HCT116 (cell line): ENCODE results near the gene PAEP. TPM values are rescaled to one million over a fixed set of nuclear protein-coding genes. Genes with fewer than 3 reads are reported as not detected.

ENCODE experiments used
- ATAC-seq: fragments of 200-7000 bp; cut with Tn5 transposase; 2 replicates; pipeline ENCODE4 v1.9.1; 2020; ENCODE audit warnings: mild to moderate bottlenecking, moderate library complexity
- BruUV-seq: library from RNA; stranded (reverse); fragments of 400-500 nt; replicated peaks from 2 replicates; lab custom pipeline; 2021; lab: Mats Ljungman, UMichigan
- CTCF ChIA-PET: fragments of 300-600 bp; sonication (Branson Sonifier 250); formaldehyde crosslinking; loops from one replicate; lab custom pipeline; 2021; ENCODE audit warnings: antibody characterized with exemption; lab: Charles Lee
- POLR2A ChIA-PET: fragments of 300-600, 350-600 bp; sonication (Branson Sonifier 250); formaldehyde crosslinking; loops from one replicate; lab custom pipeline; 2021; ENCODE audit warnings: antibody characterized with exemption; lab: Charles Lee
- RAD21 ChIA-PET, 2 experiments: fragments of 300-600 bp; sonication (Branson Sonifier 250); formaldehyde crosslinking; loops; one replicate each; lab custom pipeline; 2023; ENCODE audit warnings: low total read pairs in 2 of 2; ENCODE audit not compliant: uncharacterized antibody in 2 of 2, unreplicated experiment in 2 of 2, low non-redundant PET in 1 of 2; lab: Charles Lee
- DNase-seq: peaks from one replicate; pipeline ENCODE4 v3.0.0-alpha.2; 2010; ENCODE audit warnings: low read depth, low spot score
- H2AFZ ChIP-seq: fragments of 200-600 bp; shearing (Covaris generic), sonication (generic); 2 replicates; pipeline ENCODE4 v1.6.1; 2017; ENCODE audit warnings: low read depth, mixed run types, mixed read lengths, antibody characterized with exemption, low read length; ENCODE audit not compliant: poor library complexity, severe bottlenecking
- H3K27ac ChIP-seq: 2 replicates; pipeline ENCODE4 v1.5.1; 2012; ENCODE audit warnings: low read depth, low read length
- H3K27me3 ChIP-seq: fragments of 200-600 bp; sonication (generic); 2 replicates; pipeline ENCODE4 v1.6.1; 2016; ENCODE audit warnings: mixed run types, low read length, mixed read lengths; ENCODE audit not compliant: insufficient read depth
- H3K36me3 ChIP-seq, 2 experiments: fragments of 200-500 bp in 1 of 2; fragments of 200-600 bp in 1 of 2; sonication (Bioruptor generic) in 1 of 2; sonication (generic) in 1 of 2; 2 replicates each; pipeline versions ENCODE4 v1.5.1 to v1.6.1; 2014 to 2016; ENCODE audit warnings: low read length in 2 of 2, inconsistent platforms in 1 of 2, mixed read lengths in 1 of 2, mixed run types in 1 of 2; ENCODE audit not compliant: insufficient read depth in 2 of 2, control insufficient read depth in 1 of 2
- H3K4me1 ChIP-seq, 2 experiments: fragments of 200-600 bp in 1 of 2; sonication (generic) in 1 of 2; 2 replicates each; pipeline versions ENCODE4 v1.5.1 to v1.6.1; 2012 to 2017; ENCODE audit warnings: low read length in 2 of 2, inconsistent platforms in 1 of 2, mild to moderate bottlenecking in 1 of 2, mixed read lengths in 1 of 2, mixed run types in 1 of 2, moderate library complexity in 1 of 2; ENCODE audit not compliant: insufficient read depth in 2 of 2, control insufficient read depth in 1 of 2
- H3K4me2 ChIP-seq: fragments of 200-600 bp; sonication (generic); 2 replicates; pipeline ENCODE4 v1.6.1; 2017; ENCODE audit warnings: mixed run types, low read length, mixed read lengths
- H3K4me3 ChIP-seq, 2 experiments: fragments of 200-600 bp in 1 of 2; sonication (generic) in 1 of 2; replicated peaks in 1 of 2; 2 replicates each; pipeline ENCODE4 v1.5.1; 2011 to 2016; ENCODE audit warnings: low read length in 2 of 2, control low read depth in 1 of 2, low read depth in 1 of 2, mild to moderate bottlenecking in 1 of 2, mixed read lengths in 1 of 2, mixed run types in 1 of 2
- H3K79me2 ChIP-seq: fragments of 200-600 bp; sonication (generic); 2 replicates; pipeline ENCODE4 v1.6.1; 2017; ENCODE audit warnings: mild to moderate bottlenecking, mixed run types, low read length, moderate library complexity, mixed read lengths; ENCODE audit not compliant: insufficient read depth
- H3K9ac ChIP-seq: fragments of 200-600 bp; sonication (generic); 2 replicates; pipeline ENCODE4 v1.6.1; 2016; ENCODE audit warnings: low read length, mixed read lengths
- H3K9me2 ChIP-seq: fragments of 200-600 bp; sonication (generic), shearing (Covaris generic); 2 replicates; pipeline ENCODE4 v1.6.1; 2017; ENCODE audit warnings: mixed run types, mild to moderate bottlenecking, moderate library complexity; ENCODE audit not compliant: insufficient read depth
- H3K9me3 ChIP-seq, 2 experiments: fragments of 200-500 bp in 1 of 2; fragments of 200-600 bp in 1 of 2; sonication (Bioruptor generic) in 1 of 2; sonication (generic) in 1 of 2; 2 replicates each; pipeline ENCODE4 v1.6.1; 2014 to 2017; ENCODE audit warnings: low read length in 2 of 2, mixed read lengths in 2 of 2, inconsistent platforms in 1 of 2, low read depth in 1 of 2, mild to moderate bottlenecking in 1 of 2, mixed run types in 1 of 2, moderate library complexity in 1 of 2; ENCODE audit not compliant: control insufficient read depth in 1 of 2, insufficient read depth in 1 of 2
- H4K20me1 ChIP-seq: fragments of 200-600 bp; sonication (generic), shearing (Covaris generic); 2 replicates; pipeline ENCODE4 v1.6.1; 2017; ENCODE audit warnings: mixed run types, mild to moderate bottlenecking, moderate library complexity; ENCODE audit not compliant: insufficient read depth
- CBX3 ChIP-seq: IDR thresholded peaks from 2 replicates; pipeline ENCODE4 v1.6.1; 2012; ENCODE audit warnings: low read depth
- CEBPB ChIP-seq: IDR thresholded peaks from 2 replicates; pipeline ENCODE4 v1.6.1; 2012; ENCODE audit warnings: low read depth
- CTCF ChIP-seq, 3 experiments: fragments of 200-600 bp in 1 of 3; sonication (generic) in 1 of 3; IDR thresholded peaks in 2 of 3; conservative IDR thresholded peaks in 1 of 3; 2 replicates each; pipeline ENCODE4 v1.5.1; 2012 to 2017; ENCODE audit warnings: low read depth in 2 of 3, low read length in 2 of 3, antibody characterized with exemption in 1 of 3, borderline replicate concordance in 1 of 3, control low read depth in 1 of 3, mild to moderate bottlenecking in 1 of 3, mixed read lengths in 1 of 3, mixed run types in 1 of 3, moderate library complexity in 1 of 3; ENCODE audit not compliant: insufficient read depth in 1 of 3
- EGR1 ChIP-seq: IDR thresholded peaks from 2 replicates; pipeline ENCODE4 v1.6.1; 2012; ENCODE audit warnings: low read depth
- FOSL1 ChIP-seq: IDR thresholded peaks from 2 replicates; pipeline ENCODE4 v1.6.1; 2012; ENCODE audit warnings: low read depth
- JUND ChIP-seq: IDR thresholded peaks from 2 replicates; pipeline ENCODE4 v1.6.1; 2012
- POLR2A ChIP-seq: IDR thresholded peaks from 2 replicates; pipeline ENCODE4 v1.7.0; 2011; ENCODE audit warnings: borderline replicate concordance; ENCODE audit not compliant: insufficient read depth, insufficient read length; ENCODE audit errors: extremely low read depth
- POLR2AphosphoS5 ChIP-seq: IDR thresholded peaks from 2 replicates; pipeline ENCODE4 v1.6.1; 2011; ENCODE audit warnings: mild to moderate bottlenecking, low read depth, low read length, moderate library complexity
- RAD21 ChIP-seq: IDR thresholded peaks from 2 replicates; pipeline ENCODE4 v1.6.1; 2012; ENCODE audit warnings: low read depth, mild to moderate bottlenecking
- SP1 ChIP-seq: IDR thresholded peaks from 2 replicates; pipeline ENCODE4 v1.6.1; 2012; ENCODE audit warnings: low read depth
- SRF ChIP-seq: IDR thresholded peaks from 2 replicates; pipeline ENCODE4 v1.6.1; 2012; ENCODE audit warnings: low read depth
- TCF7L2 ChIP-seq: IDR thresholded peaks from 2 replicates; pipeline ENCODE4 v1.7.0; 2011; ENCODE audit warnings: borderline replicate concordance, inconsistent platforms; ENCODE audit not compliant: insufficient read depth, insufficient read length; ENCODE audit errors: extremely low read depth
- ZFX ChIP-seq: fragments of 450-650 bp; IDR thresholded peaks from 2 replicates; pipeline ENCODE4 v1.6.1; 2017
- ZNF274 ChIP-seq: fragments of 200-500 bp; sonication (Bioruptor generic); IDR thresholded peaks from 2 replicates; pipeline ENCODE4 v1.6.1; 2014; ENCODE audit warnings: mild to moderate bottlenecking, low read depth, low read length, inconsistent platforms
- intact Hi-C: fragments of 100-400 bp; cut with micrococcal nuclease; formaldehyde crosslinking; loops from 2 replicates; pipeline ENCODE4 v1.10.0; 2022
- total RNA-seq: library from RNA; stranded (reverse); gene quantifications from one replicate; pipeline ENCODE4 v1.2.1, GENCODE V29; 2021; ENCODE audit not compliant: unreplicated experiment
- TF ChIP-seq, protein P1 (sequence below): IDR thresholded peaks from 2 replicates; pipeline ENCODE4 v1.6.1; 2012

Gene PAEP
- total RNA-seq, 1 experiment from 2014 or later, result not detected

GRCh38 chr9:135551031-135551430 lies 10.5 kb upstream of the PAEP start:
- Histone ChIP-seq H3K36me3 (no peaks in the 10 kb centered on the region), H2AFZ (no peak overlapping the region), H4K20me1 (no peaks in the 10 kb centered on the region), H3K9me2 (no peaks in the 10 kb centered on the region), H3K9me3 (no peaks in the 10 kb centered on the region), H3K79me2 (no peaks in the 10 kb centered on the region), H3K9ac (no peak overlapping the region), H3K4me3 (no peak overlapping the region), H3K27ac (no peak overlapping the region), H3K4me2 (no peak overlapping the region), H3K27me3 (0 out of 2 replicates have a peak, but pooled peaks cover 2% of the 10 kb centered on the region), H3K4me1 (no peaks in the 10 kb centered on the region)
- ChIA-PET POLR2A (no interaction called here), CTCF (no interaction called here), RAD21 (no interaction called here)
- no TSS peak for BruUV-seq
- TF ChIP-seq ZFX (no peak), CTCF (IDR thresholded peaks at IDR 0.05 in 2 of 3, conservative IDR thresholded peaks at IDR 0.05 in 1 of 3; ENCODE audit: borderline replicate concordance in 1 of 3, insufficient read depth in 1 of 3, low read depth in 2 of 3, low read length in 2 of 3) (no peak), TCF7L2 (no peak)
- intact Hi-C loops, result no loop called here
- ATAC-seq (no peak), DNase-seq (no peak)

DNA sequence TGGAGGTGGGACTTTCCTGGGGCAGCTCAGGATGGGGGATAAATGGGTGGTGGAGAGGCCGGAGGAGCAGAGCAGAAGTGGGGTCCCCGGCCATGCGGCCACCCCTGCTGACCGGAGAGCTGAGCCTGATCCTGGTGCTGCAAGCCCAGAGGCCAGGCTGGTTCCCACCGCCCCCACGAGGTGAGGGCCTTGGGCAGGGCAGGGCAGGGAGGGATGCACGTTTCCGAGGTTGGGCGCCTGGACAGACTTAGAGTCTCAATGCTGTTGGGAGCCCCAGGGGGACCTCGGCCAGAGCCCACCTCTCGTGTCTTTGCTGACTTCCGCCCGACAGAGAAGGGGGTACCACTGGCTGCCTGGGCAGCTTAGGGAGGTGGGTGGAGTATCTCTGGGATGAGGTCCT lies 10.1 kb upstream of the PAEP start:
- H3K4me1 ChIP-seq, result no peaks in the 10 kb centered on the region

More for the DNA sequence above, 10.1 kb upstream of the PAEP start:
- no TSS peak for BruUV-seq
- no peak for ATAC-seq
- ChIA-PET POLR2A (no interaction called here), RAD21 (no interaction called here), CTCF (no interaction called here)
- Histone ChIP-seq H3K36me3 (no peaks in the 10 kb centered on the region), H3K9me2 (no peaks in the 10 kb centered on the region), H3K9me3 (no peaks in the 10 kb centered on the region), H3K4me2 (no peak overlapping the region), H3K9ac (no peak overlapping the region), H3K27me3 (0 out of 2 replicates have a peak, but pooled peaks cover 2% of the 10 kb centered on the region), H3K4me3 (no peak overlapping the region), H3K27ac (no peak overlapping the region), H4K20me1 (no peaks in the 10 kb centered on the region), H3K79me2 (no peaks in the 10 kb centered on the region), H2AFZ (no peak overlapping the region)
- DNase-seq, result no peak
- intact Hi-C loops, result no loop called here
- TF ChIP-seq FOSL1, result no peak
- TF ChIP-seq RAD21, result no peak
- no peak for TF ChIP-seq JUND
- TF ChIP-seq, protein P1, sequence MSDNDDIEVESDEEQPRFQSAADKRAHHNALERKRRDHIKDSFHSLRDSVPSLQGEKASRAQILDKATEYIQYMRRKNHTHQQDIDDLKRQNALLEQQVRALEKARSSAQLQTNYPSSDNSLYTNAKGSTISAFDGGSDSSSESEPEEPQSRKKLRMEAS, result no peak
- TF ChIP-seq POLR2AphosphoS5, result no peak
- no peak for TF ChIP-seq POLR2A
- no peak for TF ChIP-seq SP1
- TF ChIP-seq ZNF274, result no peak
- TF ChIP-seq CEBPB, result no peak
- TF ChIP-seq EGR1, result no peak
- TF ChIP-seq CBX3, result no peak
- TF ChIP-seq SRF, result no peak
